Liver (tissue), 9 donors: ENCODE measurements around the gene SHQ1. TPM values are rescaled to one million over a fixed set of nuclear protein-coding genes. Genes with fewer than 3 reads are reported as not detected.

Experiments
- DNase-seq: peaks from one replicate; pipeline ENCODE4 v3.0.0-alpha.2; 2017; ENCODE audit warnings: low spot score
- H3K27ac ChIP-seq, 2 donors: one replicate each; pipeline ENCODE4 v1.7.0; 2013; ENCODE audit warnings: inconsistent platforms in 2 of 2, low read length in 2 of 2, control low read depth in 1 of 2, low read depth in 1 of 2, mild to moderate bottlenecking in 1 of 2
- H3K27me3 ChIP-seq, 4 donors: one replicate each; pipeline versions ENCODE4 v1.6.1 to v1.7.0; 2013; ENCODE audit warnings: low read length in 3 of 4, inconsistent platforms in 1 of 4, mild to moderate bottlenecking in 1 of 4, moderate library complexity in 1 of 4; ENCODE audit not compliant: control insufficient read depth in 4 of 4, insufficient read depth in 4 of 4
- H3K36me3 ChIP-seq, 4 donors: one replicate each; pipeline versions ENCODE4 v1.6.1 to v1.7.0; 2013; ENCODE audit warnings: low read length in 3 of 4, mild to moderate bottlenecking in 3 of 4, low read depth in 1 of 4, moderate library complexity in 1 of 4; ENCODE audit not compliant: control insufficient read depth in 4 of 4, insufficient read depth in 3 of 4
- H3K4me1 ChIP-seq, 4 donors: one replicate each; pipeline versions ENCODE4 v1.6.1 to v1.7.0; 2013; ENCODE audit warnings: low read length in 3 of 4, mild to moderate bottlenecking in 3 of 4, moderate library complexity in 1 of 4; ENCODE audit not compliant: control insufficient read depth in 4 of 4, insufficient read depth in 4 of 4
- H3K4me3 ChIP-seq, 3 donors: one replicate each; pipeline versions ENCODE4 v1.6.1 to v1.7.0; 2013; ENCODE audit warnings: low read length in 3 of 3, control low read depth in 1 of 3, low read depth in 1 of 3, mild to moderate bottlenecking in 1 of 3
- H3K9ac ChIP-seq, 2 donors: one replicate each; pipeline ENCODE4 v1.7.0; 2013; ENCODE audit warnings: low read length in 2 of 2, mild to moderate bottlenecking in 2 of 2, moderate library complexity in 2 of 2, control low read depth in 1 of 2, low read depth in 1 of 2
- H3K9me3 ChIP-seq, 4 donors: one replicate each; pipeline versions ENCODE4 v1.6.1 to v1.7.0; 2013; ENCODE audit warnings: low read length in 3 of 4; ENCODE audit not compliant: control insufficient read depth in 4 of 4
- ATF3 ChIP-seq: IDR thresholded peaks from 2 replicates; pipeline ENCODE4 v1.6.1; 2016; ENCODE audit warnings: antibody characterized with exemption
- CTCF ChIP-seq: fragments of 150-350 bp; IDR thresholded peaks from 2 replicates; pipeline ENCODE4 v1.5.1; 2017; ENCODE audit warnings: improper control_type of control experiment, low read depth, low read length; ENCODE audit not compliant: missing input control
- EGR1 ChIP-seq, 2 donors: IDR thresholded peaks; 2 replicates each; pipeline ENCODE4 v1.6.1; 2016 to 2018; ENCODE audit warnings: antibody characterized with exemption in 2 of 2, low read depth in 2 of 2
- FOXA1 ChIP-seq: IDR thresholded peaks from 2 replicates; pipeline ENCODE4 v1.6.1; 2016; ENCODE audit warnings: antibody characterized with exemption
- FOXA2 ChIP-seq: IDR thresholded peaks from 2 replicates; pipeline ENCODE4 v1.6.1; 2016; ENCODE audit warnings: antibody characterized with exemption
- GABPA ChIP-seq, 2 donors: IDR thresholded peaks in 1 of 2; conservative IDR thresholded peaks in 1 of 2; 2 replicates each; pipeline ENCODE4 v1.6.1; 2016; ENCODE audit warnings: antibody characterized with exemption in 2 of 2, mild to moderate bottlenecking in 1 of 2, moderate library complexity in 1 of 2
- HNF4A ChIP-seq, 2 donors: conservative IDR thresholded peaks; 2 replicates each; pipeline ENCODE4 v1.6.1; 2016; ENCODE audit warnings: antibody characterized with exemption in 2 of 2, mild to moderate bottlenecking in 2 of 2
- HNF4G ChIP-seq: IDR thresholded peaks from 2 replicates; pipeline ENCODE4 v1.6.1; 2016; ENCODE audit warnings: antibody characterized with exemption
- JUND ChIP-seq, 2 donors: IDR thresholded peaks; 2 replicates each; pipeline ENCODE4 v1.6.1; 2016; ENCODE audit warnings: antibody characterized with exemption in 2 of 2
- MAX ChIP-seq: IDR thresholded peaks from 2 replicates; pipeline ENCODE4 v1.6.1; 2016; ENCODE audit warnings: antibody characterized with exemption
- NR2F2 ChIP-seq: IDR thresholded peaks from 2 replicates; pipeline ENCODE4 v1.6.1; 2016; ENCODE audit warnings: antibody characterized with exemption
- RAD21 ChIP-seq, 2 donors: IDR thresholded peaks; 2 replicates each; pipeline ENCODE4 v1.6.1; 2016; ENCODE audit warnings: antibody characterized with exemption in 2 of 2, mild to moderate bottlenecking in 2 of 2
- REST ChIP-seq: IDR thresholded peaks from 2 replicates; pipeline ENCODE4 v1.6.1; 2016; ENCODE audit warnings: antibody characterized with exemption, mild to moderate bottlenecking
- RXRA ChIP-seq, 2 donors: IDR thresholded peaks; 2 replicates each; pipeline ENCODE4 v1.6.1; 2017 to 2018; ENCODE audit warnings: antibody characterized with exemption in 2 of 2, mild to moderate bottlenecking in 1 of 2
- SP1 ChIP-seq: IDR thresholded peaks from 2 replicates; pipeline ENCODE4 v1.6.1; 2018; ENCODE audit warnings: antibody characterized with exemption, mild to moderate bottlenecking
- TAF1 ChIP-seq: conservative IDR thresholded peaks from 2 replicates; pipeline ENCODE4 v1.6.1; 2016; ENCODE audit warnings: antibody characterized with exemption, mild to moderate bottlenecking
- YY1 ChIP-seq: IDR thresholded peaks from 2 replicates; pipeline ENCODE4 v1.6.1; 2016; ENCODE audit warnings: antibody characterized with exemption, mild to moderate bottlenecking
- ZBTB33 ChIP-seq: IDR thresholded peaks from 2 replicates; pipeline ENCODE4 v1.6.1; 2016; ENCODE audit warnings: antibody characterized with exemption
- WGBS: extraction: QIAGEN DNeasy Blood & Tissue Kit; methylation state at CpG from one replicate; pipeline ENCODE4 v1.1.7; 2013; 5-methylcytosine and 5-hydroxymethylcytosine counted together
- polyA plus RNA-seq, 2 donors: library from polyadenylated mRNA; stranded (reverse) in 1 of 2; unstranded in 1 of 2; fragments of 200-250 nt in 1 of 2; fragments of >200 nt in 1 of 2; fragmentation: Nextera tagmentation in 1 of 2; extraction: Ambion mirVana in 1 of 2; gene quantifications; one replicate each; pipeline versions ENCODE4 v1.2.1 to v1.2.3, GENCODE V29; 2013 to 2015
- total RNA-seq, 2 donors: library from RNA; depleted of rRNA; stranded (reverse); fragments of >200 nt; gene quantifications; one replicate each; pipeline ENCODE4 v1.2.3, GENCODE V29; 2014
- donor health status: healthy.
- donor health status: healthy.
- donor health status: healthy.
- donor health status: healthy.
- donor health status: healthy.

The SHQ1 gene
- total and polyA plus RNA-seq, 4 donors, result 4.3 to 9.6 (median 6.1) TPM

GRCh38 chr3:72862314-72863090, 14.3 kb upstream of the SHQ1 start:
- Histone ChIP-seq H3K9ac (no peak overlapping the region), H3K27me3 (no peaks in the 10 kb centered on the region), H3K36me3 (no peaks in the 10 kb centered on the region), H3K9me3 (no peaks in the 10 kb centered on the region), H3K4me3 (no peak overlapping the region), H3K4me1 (no peaks in the 10 kb centered on the region), H3K27ac (no peak overlapping the region)
- 67% methylated on average over 7 of the region's 7 CpGs for WGBS
- TF ChIP-seq RAD21 (IDR thresholded peaks at IDR 0.05) (no peak), FOXA2 (no peak), HNF4G (no peak), SP1 (no peak), GABPA (IDR thresholded peaks at IDR 0.05 in 1 of 2, conservative IDR thresholded peaks at IDR 0.05 in 1 of 2) (no peak), TAF1 (no peak), FOXA1 (no peak), ATF3 (no peak), MAX (no peak), YY1 (no peak), ZBTB33 (no peak), EGR1 (IDR thresholded peaks at IDR 0.05; ENCODE audit: low read depth in 2 of 2) (no peak), JUND (IDR thresholded peaks at IDR 0.05) (no peak), HNF4A (conservative IDR thresholded peaks at IDR 0.05) (no peak), CTCF (no peak), REST (no peak), NR2F2 (no peak), RXRA (IDR thresholded peaks at IDR 0.05) (no peak)
- DNase-seq, result no peak
